Brain microvascular endothelial cell (primary cell): ENCODE measurements around the gene HMCN1.

Experiments
- DNase-seq: peaks from one replicate; pipeline ENCODE4 v3.0.0-alpha.2; 2020
- H3K27ac ChIP-seq: fragments of 250-450 bp; sonication (Bioruptor Pico); 2 replicates; pipeline ENCODE4 v1.5.1; 2020; ENCODE audit warnings: mild to moderate bottlenecking, moderate library complexity
- H3K27me3 ChIP-seq: fragments of 250-450 bp; sonication (Bioruptor Pico); replicated peaks from 2 replicates; pipeline ENCODE4 v1.5.1; 2020; ENCODE audit warnings: mild to moderate bottlenecking
- H3K36me3 ChIP-seq: fragments of 250-450 bp; sonication (Bioruptor Pico); replicated peaks from 2 replicates; pipeline ENCODE4 v1.5.1; 2020; ENCODE audit warnings: mild to moderate bottlenecking
- H3K4me3 ChIP-seq: 2 replicates; pipeline ENCODE4 v1.5.1; 2011; ENCODE audit warnings: low read depth, mild to moderate bottlenecking, control low read depth, low read length, moderate library complexity
- in situ Hi-C: cut with HindIII; loops from 2 replicates; pipeline ENCODE4 v1.10.0; 2017; ENCODE audit warnings: low sequenced_read_pairs, low pct_ligation_motif_present
- TF ChIP-seq, protein P1 (sequence below): IDR thresholded peaks from 2 replicates; pipeline ENCODE4 v1.5.1; 2011; ENCODE audit warnings: low read depth, mild to moderate bottlenecking, moderate library complexity, low read length, control low read depth, inconsistent platforms; ENCODE audit errors: missing control alignments

Gene HMCN1

DNA sequence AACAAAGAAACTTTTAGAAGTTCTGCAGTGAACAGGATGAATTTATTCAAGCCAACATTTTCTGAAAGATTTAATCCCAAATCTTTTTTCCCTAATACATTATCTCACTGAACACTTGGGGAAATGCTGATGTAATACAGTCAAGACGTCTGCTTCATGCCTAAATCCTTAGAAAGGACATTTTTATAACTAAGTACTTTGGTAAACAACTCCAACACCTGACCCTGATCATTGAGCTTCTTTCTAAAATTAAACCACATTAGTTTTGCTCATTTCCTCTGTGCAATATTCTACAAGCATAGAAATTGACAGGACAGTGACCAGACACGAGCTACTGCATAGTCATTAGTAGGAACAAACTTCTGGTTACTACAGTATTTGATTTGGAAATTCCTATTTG, 457.3 kb downstream of the HMCN1 start:
- H3K27me3 ChIP-seq: no peaks in the 10 kb centered on the region
- H3K27ac ChIP-seq: no peak overlapping the region
- DNase-seq: no peak
- TF ChIP-seq, protein P1, sequence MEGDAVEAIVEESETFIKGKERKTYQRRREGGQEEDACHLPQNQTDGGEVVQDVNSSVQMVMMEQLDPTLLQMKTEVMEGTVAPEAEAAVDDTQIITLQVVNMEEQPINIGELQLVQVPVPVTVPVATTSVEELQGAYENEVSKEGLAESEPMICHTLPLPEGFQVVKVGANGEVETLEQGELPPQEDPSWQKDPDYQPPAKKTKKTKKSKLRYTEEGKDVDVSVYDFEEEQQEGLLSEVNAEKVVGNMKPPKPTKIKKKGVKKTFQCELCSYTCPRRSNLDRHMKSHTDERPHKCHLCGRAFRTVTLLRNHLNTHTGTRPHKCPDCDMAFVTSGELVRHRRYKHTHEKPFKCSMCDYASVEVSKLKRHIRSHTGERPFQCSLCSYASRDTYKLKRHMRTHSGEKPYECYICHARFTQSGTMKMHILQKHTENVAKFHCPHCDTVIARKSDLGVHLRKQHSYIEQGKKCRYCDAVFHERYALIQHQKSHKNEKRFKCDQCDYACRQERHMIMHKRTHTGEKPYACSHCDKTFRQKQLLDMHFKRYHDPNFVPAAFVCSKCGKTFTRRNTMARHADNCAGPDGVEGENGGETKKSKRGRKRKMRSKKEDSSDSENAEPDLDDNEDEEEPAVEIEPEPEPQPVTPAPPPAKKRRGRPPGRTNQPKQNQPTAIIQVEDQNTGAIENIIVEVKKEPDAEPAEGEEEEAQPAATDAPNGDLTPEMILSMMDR: no peak
- in situ Hi-C loops: no loop called here
- no peaks in the 10 kb centered on the region for H3K36me3 ChIP-seq
- no peak overlapping the region for H3K4me3 ChIP-seq

DNA sequence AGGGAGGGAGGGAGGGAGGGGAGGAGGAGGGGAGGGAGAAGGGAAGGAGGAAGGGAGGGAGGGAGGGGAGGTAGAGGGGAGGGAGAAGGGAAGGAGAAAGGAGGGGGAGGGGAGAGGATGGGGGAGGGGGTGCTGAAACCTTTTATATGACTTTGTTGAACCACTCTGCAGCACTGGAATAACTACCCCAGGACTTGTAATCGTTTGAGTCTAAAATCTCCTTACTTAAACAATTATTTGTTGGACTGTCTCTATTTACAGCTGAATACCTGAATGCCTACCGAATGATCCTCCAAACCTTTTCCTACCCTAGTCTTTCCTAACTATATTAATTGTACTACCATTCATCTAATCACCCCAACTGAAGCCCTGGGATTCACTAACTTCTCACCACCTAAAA, 459.0 kb downstream of the HMCN1 start:
- H3K4me3 ChIP-seq: no peak overlapping the region
- no peaks in the 10 kb centered on the region for H3K36me3 ChIP-seq
- in situ Hi-C loops: no loop called here
- TF ChIP-seq, protein P1: no peak
- no peaks in the 10 kb centered on the region for H3K27me3 ChIP-seq
- H3K27ac ChIP-seq: no peak overlapping the region
- DNase-seq: no peak

DNA sequence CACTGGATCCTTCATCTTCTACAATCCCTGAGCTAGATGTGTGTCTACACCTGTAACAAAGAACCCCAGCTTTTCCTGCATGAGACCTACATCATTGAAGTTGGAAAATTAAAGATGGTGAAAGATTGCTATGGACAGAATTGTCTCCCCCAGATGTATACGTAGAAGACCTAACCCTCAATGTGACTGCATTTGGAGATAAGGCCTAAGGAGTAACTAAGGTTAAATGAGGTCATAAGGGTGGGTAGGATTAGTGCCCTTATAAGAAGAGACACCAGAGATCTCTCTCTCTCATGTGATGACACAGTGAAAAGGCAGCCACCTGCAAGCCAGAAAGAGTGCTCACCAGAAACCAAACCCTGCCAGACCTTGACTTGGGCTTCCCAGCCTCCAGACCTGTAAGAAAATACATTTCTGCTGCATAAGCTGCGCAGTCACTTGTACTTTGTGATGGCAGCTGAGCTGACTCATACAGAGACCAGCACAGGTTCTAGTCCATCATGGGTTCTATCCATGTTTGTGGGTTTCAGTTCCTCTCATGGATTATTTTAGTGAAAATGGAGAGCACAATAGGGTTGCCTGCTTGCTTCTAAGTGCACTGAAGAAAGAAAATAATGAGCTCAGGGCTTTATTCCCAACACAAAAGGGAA, 460.0 kb downstream of the HMCN1 start:
- Histone ChIP-seq H3K4me3 (no peak overlapping the region), H3K27ac (no peak overlapping the region), H3K36me3 (no peaks in the 10 kb centered on the region), H3K27me3 (no peaks in the 10 kb centered on the region)
- no peak for DNase-seq
- in situ Hi-C loops: no loop called here
- TF ChIP-seq, protein P1: no peak

DNA sequence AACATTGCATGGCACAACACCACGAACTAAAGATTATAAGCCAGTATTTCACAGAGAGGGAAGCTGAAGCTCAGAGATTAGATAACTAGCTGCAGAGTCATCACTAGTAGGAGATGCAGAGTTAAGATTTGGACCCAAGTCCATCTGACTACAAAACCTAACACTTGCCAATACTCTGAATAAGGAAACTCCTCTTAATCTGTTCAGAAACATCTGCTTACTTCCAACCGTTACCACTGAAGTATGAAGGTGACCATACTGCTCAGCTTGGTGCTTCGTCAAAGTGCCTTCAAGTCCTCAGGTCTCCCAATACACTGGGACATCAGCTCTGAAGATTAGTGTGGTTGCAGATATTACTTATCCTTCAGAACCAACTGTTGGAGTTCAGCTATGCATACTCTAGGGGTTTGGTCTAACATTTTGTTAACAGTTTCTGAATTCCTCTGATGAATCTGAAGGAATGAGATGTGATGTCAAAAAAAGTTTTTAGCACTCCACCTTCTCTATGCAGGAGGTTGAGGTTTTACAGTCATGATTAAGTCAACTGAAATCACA, 461.3 kb downstream of the HMCN1 start:
- Histone ChIP-seq H3K36me3 (no peaks in the 10 kb centered on the region), H3K27ac (no peak overlapping the region), H3K4me3 (no peak overlapping the region), H3K27me3 (no peaks in the 10 kb centered on the region)
- DNase-seq: no peak
- in situ Hi-C loops: no loop called here
- TF ChIP-seq, protein P1: no peak

DNA sequence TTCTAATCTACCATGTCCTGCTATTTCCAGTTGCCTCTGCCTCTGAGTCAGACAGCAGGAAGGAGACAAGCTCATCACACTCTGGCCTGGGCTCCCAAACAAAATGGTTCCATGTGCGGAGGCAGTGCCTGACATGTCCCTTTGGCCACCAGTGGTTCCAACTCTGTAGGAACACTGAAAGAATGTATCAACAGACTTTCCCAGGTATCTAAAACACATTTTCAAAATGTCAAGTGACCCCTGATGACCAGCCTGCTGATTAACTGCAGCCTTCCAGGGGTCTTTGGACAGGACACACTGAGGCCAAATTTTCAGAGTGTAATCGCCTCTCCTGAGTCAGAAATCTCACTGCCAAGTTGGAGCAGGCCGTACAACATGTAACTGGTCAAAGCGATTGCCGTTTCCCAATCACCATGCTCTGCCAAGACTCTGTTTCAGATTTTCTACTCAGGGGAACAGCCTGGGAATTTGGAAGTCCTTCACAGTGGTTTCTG, 468.1 kb downstream of the HMCN1 start:
- Histone ChIP-seq H3K27ac (no peak overlapping the region), H3K27me3 (no peaks in the 10 kb centered on the region), H3K36me3 (no peaks in the 10 kb centered on the region), H3K4me3 (no peak overlapping the region)
- in situ Hi-C loops: no loop called here
- TF ChIP-seq, protein P1: no peak
- DNase-seq: no peak
